HG02840 (cell line): Measurements from ENCODE around the gene THRB.

Experiments used
- ATAC-seq: cut with Tn5 transposase; IDR thresholded peaks from one replicate; pipeline ENCODE4 v1.9.1; 2021; ENCODE audit warnings: mild to moderate bottlenecking, moderate library complexity, moderate number of reproducible peaks; ENCODE audit not compliant: unreplicated experiment, low FRiP score

THRB gene

DNA sequence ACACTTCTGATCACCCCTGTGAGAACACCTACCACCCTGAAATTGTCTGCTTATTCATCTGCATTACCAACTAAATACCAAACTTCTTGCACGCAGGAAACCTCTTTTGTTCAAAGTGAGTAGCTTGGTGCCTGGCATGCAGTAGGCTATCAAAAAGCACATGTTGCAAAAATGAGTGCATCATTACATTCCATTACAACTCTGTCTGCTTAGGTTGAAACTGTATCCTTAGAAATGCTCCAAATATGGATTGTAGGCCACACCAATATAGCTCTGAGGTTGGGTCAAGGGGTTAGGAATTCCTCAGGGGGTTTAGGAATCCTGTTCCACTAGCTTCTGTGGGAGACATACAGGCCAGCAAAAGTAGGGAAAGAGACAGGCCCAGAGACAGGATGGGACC is 107.2 kb downstream of the THRB start:
- no peak for ATAC-seq

DNA sequence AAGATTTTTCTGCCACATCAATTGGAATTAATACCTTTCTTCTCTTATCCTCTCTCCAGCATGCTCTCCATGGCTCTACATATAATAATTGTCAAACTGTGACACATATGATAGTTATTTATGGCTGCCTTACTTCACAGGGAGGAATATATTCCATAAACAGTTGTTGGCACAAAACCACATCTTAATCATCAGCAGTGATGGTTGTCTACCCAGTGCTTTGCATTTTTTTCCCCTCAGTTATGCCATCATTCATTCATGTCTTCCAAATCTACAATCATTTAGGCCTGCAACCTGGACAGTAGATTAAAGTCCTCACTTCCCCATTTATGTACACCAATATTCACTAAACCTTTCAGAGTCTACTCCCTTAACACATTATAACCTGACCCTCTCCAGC is 107.7 kb downstream of the THRB start:
- ATAC-seq, result no peak

DNA sequence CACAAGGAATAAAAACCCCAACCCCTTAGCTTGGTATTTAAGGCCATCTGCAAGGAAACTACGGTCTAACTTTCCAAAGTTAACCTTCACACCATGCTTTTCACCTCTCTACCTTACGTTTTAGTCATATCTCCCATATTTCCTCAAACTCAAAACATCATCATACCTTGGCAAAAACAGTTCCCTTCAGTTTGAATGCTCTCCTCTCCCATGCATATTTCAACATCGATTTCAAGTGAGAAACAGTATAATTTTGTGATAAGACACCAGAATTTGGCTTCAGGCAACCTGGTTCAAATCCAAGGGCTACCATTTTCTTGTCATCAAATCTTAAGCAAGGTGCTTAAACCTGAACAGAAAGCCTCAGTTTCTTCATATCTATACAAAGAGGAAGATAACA is 108.2 kb downstream of the THRB start:
- no peak for ATAC-seq

DNA sequence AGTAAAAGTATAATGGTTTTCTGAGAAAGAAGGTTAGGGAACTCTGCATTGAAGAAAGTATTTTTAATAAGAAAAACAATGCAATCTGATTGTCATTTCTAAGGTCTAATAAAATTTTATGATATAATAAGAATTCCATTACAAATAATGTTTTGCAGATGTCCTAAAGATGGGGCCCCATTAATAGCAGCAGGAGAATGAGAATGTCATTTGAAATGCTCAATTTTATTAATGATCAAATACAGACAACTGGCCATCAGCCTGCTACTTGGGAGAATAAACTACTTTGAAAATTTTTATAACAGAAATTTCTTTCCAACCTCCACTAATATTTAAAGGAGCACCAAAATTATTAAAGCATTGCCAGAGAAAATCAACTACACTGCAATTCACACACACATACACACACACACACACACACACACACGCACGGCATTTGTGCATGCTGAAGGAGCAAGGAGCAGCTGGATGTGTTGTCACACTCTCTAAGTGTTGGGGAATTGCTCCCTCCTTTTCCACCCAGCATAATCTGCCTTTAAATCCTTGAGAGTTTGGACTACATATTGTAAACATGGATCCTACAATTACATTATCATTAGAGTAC is 109.5 kb downstream of the THRB start:
- ATAC-seq, result no peak

DNA sequence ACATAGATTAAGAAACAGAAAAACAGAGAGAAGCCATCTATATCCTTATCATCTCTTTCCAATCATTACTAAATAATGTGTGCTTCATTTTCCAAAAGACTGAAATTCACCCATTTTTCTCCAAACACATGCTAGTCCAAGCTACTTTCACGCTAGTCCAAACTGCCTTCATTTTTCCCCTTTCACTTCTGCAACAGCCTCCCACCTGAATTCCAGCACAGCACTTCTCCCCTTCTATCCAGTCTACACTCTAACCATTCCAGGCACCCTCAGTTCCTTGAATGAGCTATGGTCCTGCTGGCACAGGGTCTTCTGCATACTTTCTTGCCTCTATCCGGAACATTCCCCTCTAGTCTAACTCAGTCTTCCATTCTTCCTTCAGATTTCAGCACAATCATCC is 112.0 kb downstream of the THRB start:
- no peak for ATAC-seq

DNA sequence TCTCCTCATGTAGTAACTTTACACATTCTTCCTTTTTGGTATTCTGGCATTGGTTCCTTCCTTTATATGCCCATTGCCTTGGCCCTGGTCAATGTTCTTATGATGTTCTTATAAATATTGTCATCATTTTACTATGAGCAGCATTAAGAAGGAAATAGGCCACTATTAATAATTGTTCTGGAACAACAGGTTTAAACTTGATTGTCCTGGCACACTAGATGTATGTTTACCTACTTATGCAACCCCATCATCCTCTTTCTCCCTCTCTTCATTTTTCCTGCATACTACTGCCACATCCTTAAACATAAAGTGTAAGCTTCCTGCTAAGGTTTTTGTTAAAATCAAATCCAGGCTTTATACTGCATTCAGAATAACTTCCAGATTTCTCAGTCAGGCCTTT is 114.7 kb downstream of the THRB start:
- ATAC-seq, result no peak

DNA sequence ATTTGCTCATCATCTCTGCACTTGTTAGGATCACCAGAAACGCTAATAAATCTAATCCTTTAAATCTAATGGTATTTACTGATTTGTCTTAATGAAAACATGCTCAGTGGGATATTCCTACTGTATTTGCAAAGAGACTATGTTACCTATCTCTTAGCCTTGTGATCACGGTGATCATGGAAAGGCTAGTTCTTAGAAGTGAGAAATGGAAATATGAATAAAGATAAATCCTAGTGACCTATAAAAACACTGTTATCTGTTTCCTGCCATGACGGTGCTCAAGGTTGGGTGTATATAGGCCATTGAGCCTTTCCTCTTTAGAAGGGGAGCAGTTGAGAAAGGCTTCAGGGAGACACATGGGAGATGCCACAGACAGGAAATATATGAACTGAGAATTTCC is 116.3 kb downstream of the THRB start:
- ATAC-seq, result no peak

DNA sequence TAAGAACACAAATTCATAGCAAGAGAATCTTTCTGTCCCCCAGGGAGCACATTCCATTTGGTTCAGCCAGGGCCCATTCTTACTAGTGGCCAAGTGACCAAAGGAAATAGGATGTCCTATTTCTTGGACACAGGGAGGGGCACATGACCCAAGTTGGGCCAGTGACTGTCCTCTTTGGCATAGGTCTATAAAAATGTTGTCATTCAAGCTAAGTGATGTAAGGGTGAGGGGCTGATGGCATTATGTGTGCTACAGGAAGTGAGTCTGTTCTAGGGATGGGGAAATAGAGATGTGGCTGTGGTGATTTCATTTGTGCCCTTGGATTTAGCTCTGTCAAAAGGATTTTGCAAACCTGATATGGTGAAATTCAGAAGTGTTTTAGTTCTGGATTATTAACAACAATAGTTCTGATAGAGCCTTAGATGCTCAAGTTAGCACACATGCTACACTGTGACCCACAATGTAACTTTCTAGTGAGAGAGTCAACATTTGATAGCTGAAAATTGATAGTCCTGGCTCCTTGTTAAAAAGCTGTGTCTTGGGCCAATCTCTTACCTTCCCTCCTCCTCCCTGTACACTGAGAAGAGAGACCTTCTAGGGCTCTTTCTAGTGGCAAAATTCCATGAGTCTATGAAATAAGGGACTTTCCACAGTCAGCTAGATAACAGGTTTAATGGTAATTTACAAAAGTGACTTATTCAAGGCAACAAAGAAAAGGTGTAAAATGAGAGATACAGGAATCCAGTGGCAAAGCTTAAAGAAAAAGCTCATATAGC is 117.2 kb downstream of the THRB start:
- no peak for ATAC-seq

DNA sequence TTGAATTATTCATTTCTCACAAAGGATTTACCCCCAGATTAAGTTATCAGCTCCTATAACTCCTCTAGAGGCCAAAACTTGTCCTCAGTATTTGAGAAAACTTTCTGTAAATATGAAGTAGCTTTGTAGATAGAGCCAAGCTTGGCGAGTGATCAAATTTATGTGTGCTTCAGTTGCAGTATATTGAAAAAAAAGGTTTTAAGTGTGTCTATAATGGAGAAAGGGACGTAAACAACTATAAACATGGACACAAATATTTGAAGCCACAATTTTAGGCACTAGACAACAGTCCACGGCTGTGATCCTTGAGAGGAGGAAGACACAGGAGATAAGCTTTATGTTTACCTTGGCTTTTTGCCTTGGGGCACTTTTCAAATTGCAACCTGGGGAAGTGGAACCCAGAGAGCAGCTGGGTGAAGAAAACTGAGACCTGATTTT is 118.7 kb downstream of the THRB start:
- ATAC-seq, result no peak

DNA sequence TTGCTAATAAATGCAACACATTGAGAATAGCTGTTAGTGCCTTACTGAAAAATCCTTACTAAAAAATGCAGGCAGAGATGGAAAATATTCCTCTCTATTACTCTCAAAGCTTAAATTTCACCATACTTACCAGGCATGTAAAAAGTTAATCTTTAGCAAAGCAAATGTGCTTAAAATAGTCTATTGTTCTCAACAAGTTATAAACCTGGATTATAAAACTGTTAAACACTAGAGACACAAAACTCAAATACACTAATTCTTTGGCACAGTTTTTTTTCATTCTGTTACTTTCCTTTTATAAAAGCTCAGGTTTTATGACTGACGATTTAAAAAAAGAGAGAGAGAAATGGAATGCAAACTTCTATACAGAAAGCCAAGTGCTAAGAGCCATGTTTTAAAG is 119.8 kb downstream of the THRB start:
- ATAC-seq, result no peak

DNA sequence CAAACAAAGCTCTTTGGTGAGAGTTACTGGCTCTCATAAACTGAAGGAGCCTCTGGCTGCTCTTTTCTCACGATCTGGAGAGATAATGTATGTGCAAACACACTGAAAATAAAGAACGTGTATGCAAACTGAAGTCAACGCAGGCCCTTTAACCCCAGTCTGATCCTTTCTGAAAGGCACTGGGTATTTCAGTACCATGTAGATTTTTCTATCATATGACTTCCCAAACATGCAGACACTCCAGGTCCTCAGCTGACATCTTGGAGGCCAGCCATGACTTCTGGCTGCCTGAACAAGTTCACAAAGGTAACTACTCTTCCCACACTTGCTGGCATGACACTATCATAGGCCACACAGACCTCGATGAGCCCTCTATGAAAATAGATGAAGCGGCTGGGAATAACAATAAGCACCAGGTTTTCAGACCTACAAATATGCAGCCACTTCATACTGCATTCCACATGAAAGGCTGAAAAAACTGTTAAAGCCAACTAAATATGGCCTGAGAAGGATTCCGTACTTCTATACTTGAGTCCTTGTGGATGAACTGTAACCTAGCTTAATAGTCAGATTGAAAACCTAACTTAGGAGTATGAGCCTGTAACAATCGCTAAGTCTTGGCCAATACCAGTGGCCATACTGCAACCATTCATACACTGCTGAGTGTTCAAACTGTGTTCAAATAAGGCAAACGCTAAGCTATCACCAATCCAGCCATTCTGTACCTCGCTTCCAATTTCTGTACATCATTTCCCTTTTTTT is 121.3 kb downstream of the THRB start:
- no peak for ATAC-seq

DNA sequence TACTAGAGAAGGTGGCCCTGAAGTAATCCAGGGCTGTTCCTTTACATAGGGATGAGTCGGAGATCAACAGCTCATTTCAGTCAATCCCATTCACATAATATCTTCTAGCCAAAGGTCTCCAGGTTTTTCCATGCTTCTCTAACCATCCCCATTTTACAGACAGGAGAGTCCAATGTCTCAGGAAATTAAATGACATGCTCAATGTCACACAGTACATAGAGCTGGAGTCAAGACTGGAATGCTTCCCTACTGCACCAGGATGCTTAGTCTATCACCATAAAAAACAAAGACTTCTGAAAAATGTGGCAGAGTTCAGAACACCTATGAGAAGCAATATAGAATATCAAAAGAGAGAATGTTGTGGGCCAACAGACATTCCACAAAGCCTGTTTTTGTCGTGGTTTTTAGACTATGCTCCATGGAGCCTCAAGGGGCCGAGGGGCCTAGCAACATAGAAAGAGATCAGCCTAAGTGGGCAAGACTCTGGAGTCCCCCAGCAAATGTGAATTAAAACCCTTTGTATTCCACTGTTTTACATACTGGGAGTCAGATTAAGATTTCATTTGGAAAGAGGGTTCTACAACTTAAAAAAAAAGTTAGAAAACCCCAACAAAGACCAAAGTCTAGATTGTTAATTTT is 122.0 kb downstream of the THRB start:
- ATAC-seq, result no peak

DNA sequence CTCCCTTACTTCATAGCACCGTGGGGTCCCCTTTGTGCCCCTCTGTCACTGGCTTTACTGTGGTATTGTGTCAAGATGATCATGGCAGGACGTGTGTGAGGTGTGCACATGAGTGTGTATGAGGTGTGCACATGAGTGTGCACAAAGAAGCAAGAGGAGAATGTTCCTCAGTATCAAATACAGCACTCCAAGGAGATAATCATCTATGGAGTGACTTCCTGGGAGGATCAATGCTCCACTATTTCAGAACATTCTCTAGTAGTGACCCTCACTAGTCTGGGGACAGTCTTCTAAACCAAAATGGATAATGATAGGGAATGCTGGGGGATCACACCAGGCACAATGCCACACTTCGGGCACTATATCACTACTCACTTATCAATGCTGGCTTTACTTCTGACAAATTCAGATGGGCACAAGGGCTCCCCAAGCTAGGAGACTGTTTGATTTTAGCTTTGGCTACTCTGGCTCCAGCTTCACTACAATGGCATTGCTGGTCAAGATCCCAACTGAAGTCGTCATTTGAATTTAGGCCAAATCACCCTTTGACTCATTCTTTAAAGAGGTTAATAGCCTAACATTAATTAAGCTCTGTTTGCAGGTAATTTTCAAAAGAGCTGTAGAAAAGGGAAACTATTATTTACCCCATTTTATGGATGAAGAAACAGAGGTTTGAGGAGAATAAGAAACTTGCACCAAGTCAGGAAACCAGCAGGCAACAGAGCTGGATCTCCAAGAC is 124.1 kb downstream of the THRB start:
- ATAC-seq, result no peak

DNA sequence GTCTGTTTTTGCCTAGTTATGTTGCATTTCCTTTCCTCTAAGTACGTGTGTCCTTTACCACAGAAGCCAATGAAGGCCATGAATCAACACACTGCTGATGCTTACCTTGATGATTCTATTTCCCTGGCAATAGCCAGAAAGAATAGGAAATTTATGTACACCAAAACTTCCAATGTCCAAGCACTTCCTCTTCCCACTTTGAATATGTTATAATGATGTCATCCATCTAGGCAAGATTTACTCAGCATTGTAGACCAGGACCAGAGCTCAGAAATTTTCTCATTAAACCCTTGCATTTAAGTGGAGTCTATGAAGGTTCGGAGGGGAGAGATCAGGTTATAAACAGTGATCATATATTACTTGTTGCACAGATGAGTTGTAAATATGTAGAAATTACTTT is 126.0 kb downstream of the THRB start:
- no peak for ATAC-seq

DNA sequence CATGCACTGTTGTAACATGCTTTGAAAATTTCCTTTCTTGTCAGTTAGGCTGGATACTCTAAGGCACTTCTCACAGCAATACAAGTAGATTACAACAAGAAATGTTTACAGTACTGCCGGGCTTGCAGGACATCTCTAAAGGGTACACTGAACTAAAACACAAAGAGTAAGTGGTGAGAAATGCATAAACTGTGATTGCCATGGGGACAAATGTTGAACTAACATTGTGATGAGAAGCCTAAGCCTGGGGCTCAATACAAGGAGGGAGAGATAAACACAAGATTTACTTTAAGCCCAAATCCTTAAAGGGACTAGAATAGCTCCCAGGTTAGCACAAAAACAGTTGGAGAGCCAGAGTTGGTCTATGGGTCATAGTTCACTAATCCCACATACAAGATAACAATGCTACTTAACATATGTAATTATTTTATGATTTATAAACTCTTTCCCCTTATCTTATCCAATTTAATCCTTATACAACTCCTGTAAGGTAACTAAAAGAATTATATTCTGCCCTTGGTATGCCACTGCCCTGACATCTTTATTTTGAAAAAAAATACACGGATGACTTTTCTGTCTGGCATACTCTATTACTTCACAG is 126.9 kb downstream of the THRB start:
- no peak for ATAC-seq

DNA sequence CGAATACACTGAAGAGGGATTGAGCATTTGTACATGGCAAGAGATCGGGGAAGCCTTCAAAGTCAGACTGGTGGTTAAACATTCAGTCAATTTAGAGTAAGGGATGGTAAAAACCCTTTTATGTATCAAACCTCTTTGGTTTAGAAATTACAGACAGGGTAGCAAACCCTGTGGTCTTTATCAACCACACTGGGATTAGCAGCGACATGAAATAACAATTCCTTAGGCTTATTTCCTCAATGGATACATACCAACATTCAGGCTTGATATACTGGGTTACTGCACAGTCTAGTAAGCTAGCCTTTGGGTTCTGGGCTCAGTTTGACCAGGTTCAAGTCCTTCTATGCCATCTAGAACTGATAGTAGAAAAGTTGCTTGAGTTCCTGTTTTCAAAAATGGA is 127.4 kb downstream of the THRB start:
- ATAC-seq, result no peak

DNA sequence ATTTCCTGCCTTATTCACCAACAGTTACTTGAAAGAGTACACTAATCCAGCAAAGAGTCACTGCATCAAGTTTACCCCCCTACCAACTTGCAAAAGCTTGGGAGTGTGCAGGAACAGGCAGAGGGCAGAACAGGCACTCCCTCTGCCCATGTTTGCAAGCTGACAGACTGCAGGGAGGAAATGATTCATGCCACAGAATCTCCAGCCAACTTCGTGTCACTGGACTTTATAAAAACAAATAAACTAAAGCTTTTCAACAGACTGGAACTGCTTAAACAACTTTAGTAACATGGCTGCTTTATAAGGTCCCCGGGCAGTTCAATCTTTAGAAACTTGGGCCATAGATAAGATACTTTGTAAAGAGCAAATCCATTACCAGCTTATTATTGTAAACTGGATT is 129.5 kb downstream of the THRB start:
- ATAC-seq, result no peak

DNA sequence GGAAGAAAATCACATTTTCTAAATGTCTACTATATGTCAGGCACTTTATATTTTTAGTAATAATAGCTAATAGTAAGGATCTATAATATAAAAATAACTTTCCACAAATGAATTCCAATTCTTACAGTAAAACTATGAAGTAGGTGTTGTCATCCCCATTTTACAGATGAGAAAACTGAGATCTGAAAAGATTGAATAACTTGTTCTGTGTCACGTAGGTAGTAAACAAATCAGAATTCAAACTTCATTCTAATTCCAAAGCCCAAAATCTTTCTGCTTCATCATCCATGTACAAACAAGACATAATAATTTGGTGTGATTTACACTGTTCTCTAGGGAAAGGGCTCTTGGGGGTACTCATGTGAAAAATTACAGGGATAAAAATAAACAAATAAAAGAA is 130.3 kb downstream of the THRB start:
- ATAC-seq, result no peak

DNA sequence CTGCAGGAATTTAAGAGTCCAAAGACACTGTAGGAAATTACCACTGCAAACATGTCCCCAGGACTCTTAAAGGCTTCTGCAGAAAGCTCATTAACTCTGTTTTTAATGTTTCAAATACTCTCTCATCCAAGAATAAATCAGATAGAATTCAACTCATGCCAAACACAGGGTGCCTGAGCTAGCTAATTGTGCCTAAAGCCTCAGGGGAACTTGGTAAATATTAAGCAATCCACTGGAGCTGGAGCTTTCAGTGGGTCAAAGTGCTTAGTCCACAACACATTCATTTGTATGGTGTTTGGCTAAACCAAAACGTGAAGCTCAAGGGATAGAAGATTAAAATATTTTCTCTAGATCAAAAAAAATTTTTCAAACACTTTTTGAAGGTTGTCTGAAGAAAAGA is 131.4 kb downstream of the THRB start:
- ATAC-seq, result no peak

DNA sequence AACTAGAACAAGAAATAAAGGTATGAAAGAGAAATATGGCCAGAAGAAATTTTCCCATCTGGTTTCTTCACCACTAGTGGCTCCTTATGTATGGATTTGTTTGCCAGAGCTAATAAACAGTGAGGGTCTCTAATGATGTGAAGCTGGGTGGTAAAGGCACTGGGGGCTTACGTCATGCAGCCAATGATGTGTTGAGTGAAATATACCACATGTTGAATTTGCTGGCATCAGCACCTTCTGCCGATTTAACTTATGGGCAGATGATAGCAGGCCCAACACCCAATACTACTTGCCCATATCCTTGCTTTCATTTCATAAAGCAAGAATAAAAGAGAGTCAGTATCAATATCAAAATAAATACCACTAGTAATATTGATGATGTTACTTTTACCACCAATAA is 133.0 kb downstream of the THRB start:
- no peak for ATAC-seq
